ENCODE data around the gene MAGI1. TPM values are rescaled to one million over a fixed set of nuclear protein-coding genes. Genes with fewer than 3 reads are reported as not detected.

Gene MAGI1
- total RNA-seq, 1 donor from 2014 or later = 49.8 TPM

DNA sequence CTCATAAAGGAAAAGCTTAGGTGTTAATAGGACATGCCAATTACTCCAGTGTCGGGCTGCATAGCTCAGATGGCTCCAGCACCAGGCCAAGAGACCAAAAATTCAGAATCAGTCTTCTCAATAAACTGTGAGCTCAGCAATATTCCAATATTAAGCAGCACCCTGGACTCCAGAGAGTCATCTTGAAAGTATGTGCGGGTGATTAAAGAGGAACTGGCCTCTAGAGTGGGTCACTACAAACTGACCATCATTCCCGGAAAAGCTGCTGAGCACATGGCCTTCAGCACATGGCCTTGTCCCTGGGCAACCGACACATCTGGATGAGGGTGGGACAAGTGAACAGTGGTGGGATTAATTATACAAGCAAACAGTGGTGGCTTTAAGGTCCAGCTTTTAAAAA lies 59.0 kb downstream of the MAGI1 start:
- no peaks in the 10 kb centered on the region for H3K36me3 Mint-ChIP-seq (ENCODE audit: low read depth)
- no peak for DNase-seq (ENCODE audit: low read depth, low spot score)
- H3K4me1 Mint-ChIP-seq = peaks cover 4% of the 10 kb centered on the region
- H3K4me3 Mint-ChIP-seq = no peak overlapping the region
- no peaks in the 10 kb centered on the region for H3K9me3 Mint-ChIP-seq
- no peaks in the 10 kb centered on the region for H3K27me3 Mint-ChIP-seq (ENCODE audit: low read depth)
- TF ChIP-seq, protein P1, sequence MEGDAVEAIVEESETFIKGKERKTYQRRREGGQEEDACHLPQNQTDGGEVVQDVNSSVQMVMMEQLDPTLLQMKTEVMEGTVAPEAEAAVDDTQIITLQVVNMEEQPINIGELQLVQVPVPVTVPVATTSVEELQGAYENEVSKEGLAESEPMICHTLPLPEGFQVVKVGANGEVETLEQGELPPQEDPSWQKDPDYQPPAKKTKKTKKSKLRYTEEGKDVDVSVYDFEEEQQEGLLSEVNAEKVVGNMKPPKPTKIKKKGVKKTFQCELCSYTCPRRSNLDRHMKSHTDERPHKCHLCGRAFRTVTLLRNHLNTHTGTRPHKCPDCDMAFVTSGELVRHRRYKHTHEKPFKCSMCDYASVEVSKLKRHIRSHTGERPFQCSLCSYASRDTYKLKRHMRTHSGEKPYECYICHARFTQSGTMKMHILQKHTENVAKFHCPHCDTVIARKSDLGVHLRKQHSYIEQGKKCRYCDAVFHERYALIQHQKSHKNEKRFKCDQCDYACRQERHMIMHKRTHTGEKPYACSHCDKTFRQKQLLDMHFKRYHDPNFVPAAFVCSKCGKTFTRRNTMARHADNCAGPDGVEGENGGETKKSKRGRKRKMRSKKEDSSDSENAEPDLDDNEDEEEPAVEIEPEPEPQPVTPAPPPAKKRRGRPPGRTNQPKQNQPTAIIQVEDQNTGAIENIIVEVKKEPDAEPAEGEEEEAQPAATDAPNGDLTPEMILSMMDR (conservative IDR thresholded peaks at IDR 0.05) = no peak
- no peak overlapping the region for H3K27ac Mint-ChIP-seq (ENCODE audit: unreplicated experiment)

DNA sequence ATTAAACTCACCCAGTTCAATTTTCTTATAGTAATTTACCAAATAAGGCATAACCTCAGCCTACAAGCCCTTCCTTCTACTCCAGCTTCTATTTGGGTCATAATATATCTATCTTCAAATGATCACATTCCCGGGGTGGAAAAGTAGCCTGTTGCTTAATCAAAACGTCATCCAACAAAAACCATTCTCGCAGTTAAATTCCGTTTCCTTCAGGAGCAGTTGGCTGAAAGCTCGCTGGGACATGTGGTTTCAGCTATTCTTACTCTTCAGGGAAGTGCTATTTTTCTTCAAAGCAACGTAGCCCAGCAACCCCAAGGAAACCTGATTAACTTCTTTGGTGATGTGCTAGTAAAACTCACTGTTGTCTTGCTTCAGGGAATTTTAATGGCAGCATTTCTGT lies 59.6 kb downstream of the MAGI1 start:
- H3K36me3 Mint-ChIP-seq (ENCODE audit: low read depth) = no peaks in the 10 kb centered on the region
- TF ChIP-seq, protein P1 (conservative IDR thresholded peaks at IDR 0.05) = no peak
- H3K4me1 Mint-ChIP-seq = peaks cover 4% of the 10 kb centered on the region
- no peak overlapping the region for H3K27ac Mint-ChIP-seq (ENCODE audit: unreplicated experiment)
- no peak for DNase-seq (ENCODE audit: low read depth, low spot score)
- H3K27me3 Mint-ChIP-seq (ENCODE audit: low read depth) = no peaks in the 10 kb centered on the region
- no peaks in the 10 kb centered on the region for H3K9me3 Mint-ChIP-seq
- no peak overlapping the region for H3K4me3 Mint-ChIP-seq

DNA sequence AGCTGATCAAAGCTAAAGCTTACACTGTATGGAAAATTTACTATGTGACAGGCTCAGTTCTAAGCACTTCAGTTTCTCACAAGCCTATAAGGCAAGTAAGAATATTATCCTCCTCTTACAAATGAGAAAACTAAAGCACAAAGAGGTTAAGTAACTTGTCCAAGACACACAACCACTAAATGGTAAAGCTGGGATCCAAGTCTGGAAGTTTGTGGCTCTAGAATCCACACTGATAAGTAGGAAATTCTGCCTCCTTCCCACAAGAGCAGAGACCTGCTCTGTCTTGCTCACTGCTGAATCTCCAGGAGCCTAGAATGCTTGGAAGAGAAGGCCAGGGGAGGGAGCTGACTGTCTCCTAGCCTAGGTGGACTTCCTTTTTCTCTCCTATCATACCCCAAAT lies 60.6 kb downstream of the MAGI1 start:
- H3K27ac Mint-ChIP-seq (ENCODE audit: unreplicated experiment) = no peak overlapping the region
- H3K4me1 Mint-ChIP-seq = peaks cover 4% of the 10 kb centered on the region
- no peak for DNase-seq (ENCODE audit: low read depth, low spot score)
- H3K27me3 Mint-ChIP-seq (ENCODE audit: low read depth) = no peaks in the 10 kb centered on the region
- TF ChIP-seq, protein P1 (conservative IDR thresholded peaks at IDR 0.05) = no peak
- H3K4me3 Mint-ChIP-seq = no peak overlapping the region
- H3K9me3 Mint-ChIP-seq = no peaks in the 10 kb centered on the region
- no peaks in the 10 kb centered on the region for H3K36me3 Mint-ChIP-seq (ENCODE audit: low read depth)

DNA sequence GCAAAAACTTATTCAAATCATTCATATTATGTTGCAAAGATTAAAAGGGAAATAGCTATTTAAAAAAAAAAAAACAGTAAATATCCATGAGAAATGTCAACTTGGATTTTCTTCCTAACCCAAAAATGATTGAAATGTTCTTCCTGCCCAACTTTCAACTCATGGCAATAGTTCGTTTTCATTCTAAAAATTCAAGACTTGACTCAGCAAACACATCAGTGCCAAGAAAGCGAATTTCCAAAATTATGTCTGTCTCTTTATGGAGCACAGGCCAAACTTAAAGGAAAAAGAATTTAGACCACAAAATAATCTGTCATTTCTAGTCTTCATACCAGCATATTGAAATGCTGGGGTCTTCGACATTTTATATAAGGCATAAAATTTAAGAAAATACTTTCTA lies 63.7 kb downstream of the MAGI1 start:
- H3K27me3 Mint-ChIP-seq (ENCODE audit: low read depth) = no peaks in the 10 kb centered on the region
- H3K27ac Mint-ChIP-seq (ENCODE audit: unreplicated experiment) = no peak overlapping the region
- H3K9me3 Mint-ChIP-seq = no peaks in the 10 kb centered on the region
- TF ChIP-seq, protein P1 (conservative IDR thresholded peaks at IDR 0.05) = no peak
- H3K36me3 Mint-ChIP-seq (ENCODE audit: low read depth) = no peaks in the 10 kb centered on the region
- peaks cover 4% of the 10 kb centered on the region for H3K4me1 Mint-ChIP-seq
- H3K4me3 Mint-ChIP-seq = no peak overlapping the region
- no peak for DNase-seq (ENCODE audit: low read depth, low spot score)

DNA sequence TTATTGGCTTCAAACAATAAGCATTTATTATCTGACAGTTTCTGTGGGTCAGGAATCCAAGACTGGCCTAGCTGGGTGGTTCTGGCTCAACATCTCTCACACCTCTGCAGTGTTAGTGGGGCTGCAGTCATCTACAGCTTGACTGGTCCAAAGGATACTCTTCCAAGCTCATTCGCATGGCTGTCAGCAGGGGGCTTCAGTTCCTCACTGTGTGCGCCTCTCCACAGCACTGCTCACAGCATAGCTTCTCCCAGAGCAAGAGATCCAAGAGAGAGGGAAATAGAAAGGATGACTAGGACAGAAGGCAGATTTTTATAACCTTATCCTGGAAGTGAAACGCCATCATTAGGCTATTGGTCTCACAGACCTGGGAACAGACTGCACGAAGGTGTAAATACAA lies 64.2 kb downstream of the MAGI1 start:
- Mint-ChIP-seq H3K27me3 (ENCODE audit: low read depth) (no peaks in the 10 kb centered on the region), H3K4me1 (peaks cover 4% of the 10 kb centered on the region), H3K27ac (ENCODE audit: unreplicated experiment) (no peak overlapping the region), H3K4me3 (no peak overlapping the region), H3K36me3 (ENCODE audit: low read depth) (no peaks in the 10 kb centered on the region), H3K9me3 (no peaks in the 10 kb centered on the region)
- TF ChIP-seq, protein P1 (conservative IDR thresholded peaks at IDR 0.05) = no peak
- no peak for DNase-seq (ENCODE audit: low read depth, low spot score)

DNA sequence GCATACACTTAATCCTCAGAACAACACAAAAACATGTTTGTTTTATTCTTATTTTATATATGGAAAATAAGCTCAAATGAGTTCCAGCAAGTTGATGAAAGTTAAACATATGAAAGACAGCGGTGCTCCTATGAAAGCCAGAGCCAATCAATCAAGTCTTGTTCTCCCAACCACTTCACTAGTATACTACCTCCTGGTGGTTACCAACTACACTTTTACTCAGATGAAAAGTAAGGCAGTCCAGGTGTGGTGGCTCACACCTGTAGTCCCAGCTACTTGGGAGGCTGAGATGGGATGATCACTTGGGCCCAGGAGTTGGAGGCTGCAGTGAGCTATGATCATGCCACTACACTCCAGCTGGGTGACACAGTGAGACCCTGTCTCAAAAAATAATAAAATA lies 66.0 kb downstream of the MAGI1 start:
- Mint-ChIP-seq H3K9me3 (no peaks in the 10 kb centered on the region), H3K27ac (ENCODE audit: unreplicated experiment) (no peak overlapping the region), H3K36me3 (ENCODE audit: low read depth) (no peaks in the 10 kb centered on the region), H3K4me1 (no peaks in the 10 kb centered on the region), H3K4me3 (no peak overlapping the region), H3K27me3 (ENCODE audit: low read depth) (no peaks in the 10 kb centered on the region)
- DNase-seq (ENCODE audit: low read depth, low spot score) = no peak
- TF ChIP-seq, protein P1 (conservative IDR thresholded peaks at IDR 0.05) = no peak

All from neural crest cell (in vitro differentiated cells).